NT2/D1 (cell line): ENCODE results near the gene RAX2.

Source experiments
- SUZ12 ChIP-seq: IDR thresholded peaks from 2 replicates; pipeline ENCODE4 v1.6.1; 2011; ENCODE audit not compliant: insufficient read length, insufficient read depth; ENCODE audit errors: extremely low read depth
- YY1 ChIP-seq: IDR thresholded peaks from 2 replicates; pipeline ENCODE4 v1.6.1; 2011; ENCODE audit not compliant: insufficient read length, insufficient read depth
- ZNF274 ChIP-seq: IDR thresholded peaks from 2 replicates; pipeline ENCODE4 v1.6.1; 2011; ENCODE audit warnings: mild to moderate bottlenecking, low read depth, low read length

GRCh38 chr19:3736106-3736724, 35.8 kb downstream of the RAX2 start:
- TF ChIP-seq YY1 (no peak), ZNF274 (no peak), SUZ12 (no peak)
